T-helper 2 cell treated with Interferon-gamma antibody and Interleukin-4, amounts not matched to agents 5 μg/mL and 100 μg/mL, for 36 hours (primary cell): ENCODE results near the gene TFAP2C.
A peak's percentile ranks its signal among the peaks of the same experiment; 100 is the strongest.

Experiments used
- DNase-seq: peaks from one replicate; pipeline ENCODE4 v3.0.0; 2021; ENCODE audit warnings: low spot score
- H3K27ac Mint-ChIP-seq: one replicate; pipeline ENCODE4 v1.8.0; 2021; ENCODE audit warnings: mild to moderate bottlenecking, mixed read lengths
- H3K27me3 Mint-ChIP-seq: one replicate; pipeline ENCODE4 v1.8.0; 2021; ENCODE audit warnings: low read depth, mixed read lengths
- H3K36me3 Mint-ChIP-seq: one replicate; pipeline ENCODE4 v1.8.0; 2021; ENCODE audit warnings: low read depth, mixed read lengths
- H3K4me1 Mint-ChIP-seq: one replicate; pipeline ENCODE4 v1.8.0; 2021; ENCODE audit warnings: low read depth, mixed read lengths
- H3K4me3 Mint-ChIP-seq: one replicate; pipeline ENCODE4 v1.8.0; 2022; ENCODE audit warnings: mild to moderate bottlenecking, moderate library complexity, mixed read lengths
- H3K9me3 Mint-ChIP-seq: one replicate; pipeline ENCODE4 v1.8.0; 2021; ENCODE audit warnings: mixed read lengths

The TFAP2C gene

GRCh38 chr20:56626367-56627121 is 2.6 kb upstream of the TFAP2C start:
- Mint-ChIP-seq H3K4me3 (no peak overlapping the region), H3K9me3 (no peaks in the 10 kb centered on the region), H3K27ac (no peak overlapping the region), H3K4me1 (peaks cover 7% of the 10 kb centered on the region), H3K36me3 (no peaks in the 10 kb centered on the region), H3K27me3 (peaks cover 67% of the 10 kb centered on the region)
- no peak for DNase-seq

DNA sequence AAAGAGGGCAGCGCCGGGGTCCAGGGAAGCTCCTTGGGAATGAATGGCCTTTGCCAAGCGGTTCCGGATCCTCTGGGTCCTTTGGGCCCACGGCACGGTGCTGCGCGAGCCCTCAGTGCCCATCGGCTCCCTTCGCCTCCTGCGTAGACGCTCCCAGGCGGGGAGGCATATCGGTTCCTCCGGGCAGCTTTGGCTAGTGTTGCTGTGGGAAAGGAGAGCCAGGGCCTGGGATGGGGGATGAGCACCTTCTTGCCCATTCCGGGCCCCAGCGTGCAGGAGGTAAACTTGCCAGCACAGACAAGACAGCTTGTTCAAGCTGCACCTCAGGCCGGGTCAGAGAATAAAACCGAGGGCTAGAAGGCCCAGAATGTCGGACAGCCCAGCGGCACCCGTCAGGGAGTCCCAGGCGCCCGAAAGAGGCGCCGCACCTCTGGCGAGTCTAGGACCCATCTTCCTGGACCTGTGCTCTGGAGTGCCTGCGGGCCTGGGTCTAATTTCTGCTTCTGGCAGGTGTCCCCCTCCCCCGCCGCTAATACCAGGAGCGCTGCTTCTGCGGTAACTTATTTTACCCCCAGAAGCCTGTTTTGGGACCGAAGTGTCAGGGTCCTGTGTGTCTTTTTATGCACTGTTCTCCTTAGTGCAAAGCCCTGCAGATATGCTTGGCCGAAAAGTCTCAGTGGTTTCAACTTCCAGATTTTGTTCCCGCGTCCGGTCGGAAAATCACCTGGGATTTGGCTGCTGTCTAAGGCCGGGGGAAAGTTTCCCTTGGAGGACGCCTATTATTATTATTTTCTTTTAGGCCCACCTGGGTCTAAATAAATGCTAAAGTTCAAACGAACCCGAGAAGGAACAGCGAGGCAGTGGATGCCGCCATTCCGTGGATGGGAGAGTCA is 1.7 kb upstream of the TFAP2C start:
- peak overlapping the region; percentile 29 for H3K4me3 Mint-ChIP-seq
- no peaks in the 10 kb centered on the region for H3K9me3 Mint-ChIP-seq
- H3K4me1 Mint-ChIP-seq = peaks cover 7% of the 10 kb centered on the region
- H3K36me3 Mint-ChIP-seq = no peaks in the 10 kb centered on the region
- no peak overlapping the region for H3K27ac Mint-ChIP-seq
- peaks cover 71% of the 10 kb centered on the region for H3K27me3 Mint-ChIP-seq
- no peak for DNase-seq

GRCh38 chr20:56628015-56628872 is 862 bp upstream of the TFAP2C start:
- Mint-ChIP-seq H3K9me3 (no peaks in the 10 kb centered on the region), H3K4me1 (peaks cover 7% of the 10 kb centered on the region), H3K36me3 (no peaks in the 10 kb centered on the region), H3K4me3 (peak overlapping the region; percentile 29), H3K27ac (no peak overlapping the region), H3K27me3 (peaks cover 75% of the 10 kb centered on the region)
- DNase-seq = peak; percentile 5

DNA sequence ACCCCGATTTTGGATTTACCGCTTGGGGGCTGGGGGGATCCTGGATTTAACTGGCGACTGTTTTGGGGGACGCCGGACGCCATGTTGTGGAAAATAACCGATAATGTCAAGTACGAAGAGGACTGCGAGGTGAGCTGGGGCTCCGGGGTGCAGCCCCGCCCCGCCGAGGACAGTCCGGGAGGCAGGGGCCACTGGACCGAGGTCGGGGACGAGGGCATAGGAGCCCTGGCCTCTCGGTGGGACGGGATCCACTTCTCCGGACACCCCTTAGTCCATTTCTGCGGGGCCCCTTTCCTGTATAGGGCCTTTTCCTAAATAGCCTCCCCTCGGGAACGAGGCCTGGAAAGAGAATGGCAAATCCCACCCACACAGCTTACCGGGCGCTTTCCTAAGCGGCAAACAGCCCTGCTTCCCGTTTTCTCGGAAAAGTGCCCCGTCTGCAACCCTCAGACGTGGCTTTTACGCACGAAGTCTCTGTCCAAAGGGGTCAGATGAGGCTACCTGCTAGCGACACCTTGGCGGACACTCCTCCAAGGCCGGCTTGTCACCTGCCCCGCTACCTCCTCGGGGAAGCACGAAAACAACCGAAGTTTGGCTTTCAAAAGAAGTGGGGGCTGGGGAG is 469 bp downstream of the TFAP2C start:
- Mint-ChIP-seq H3K4me3 (no peak overlapping the region), H3K27ac (no peak overlapping the region), H3K36me3 (no peaks in the 10 kb centered on the region), H3K27me3 (peaks cover 82% of the 10 kb centered on the region), H3K4me1 (peaks cover 7% of the 10 kb centered on the region), H3K9me3 (no peaks in the 10 kb centered on the region)
- no peak for DNase-seq

- H3K4me3 Mint-ChIP-seq = no peak overlapping the region
- H3K27ac Mint-ChIP-seq = no peak overlapping the region
- peaks cover 7% of the 10 kb centered on the region for H3K4me1 Mint-ChIP-seq
- H3K27me3 Mint-ChIP-seq = peaks cover 81% of the 10 kb centered on the region
- DNase-seq = no peak
- no peaks in the 10 kb centered on the region for H3K9me3 Mint-ChIP-seq
- no peaks in the 10 kb centered on the region for H3K36me3 Mint-ChIP-seq
Observed at GRCh38 chr20:56630086-56630493, 984 bp downstream of the TFAP2C start.

- no peaks in the 10 kb centered on the region for H3K9me3 Mint-ChIP-seq
- H3K4me1 Mint-ChIP-seq = peaks cover 7% of the 10 kb centered on the region
- H3K27ac Mint-ChIP-seq = no peak overlapping the region
- no peak overlapping the region for H3K4me3 Mint-ChIP-seq
- H3K27me3 Mint-ChIP-seq = peaks cover 80% of the 10 kb centered on the region
- no peaks in the 10 kb centered on the region for H3K36me3 Mint-ChIP-seq
- no peak for DNase-seq
Observed at GRCh38 chr20:56630506-56631317, 1.6 kb downstream of the TFAP2C start.

- DNase-seq = no peak
- Mint-ChIP-seq H3K27ac (no peak overlapping the region), H3K4me1 (peaks cover 7% of the 10 kb centered on the region), H3K27me3 (peaks cover 77% of the 10 kb centered on the region), H3K9me3 (no peaks in the 10 kb centered on the region), H3K36me3 (no peaks in the 10 kb centered on the region), H3K4me3 (no peak overlapping the region)
Observed at GRCh38 chr20:56631318-56631989, 2.3 kb downstream of the TFAP2C start.

- no peaks in the 10 kb centered on the region for H3K9me3 Mint-ChIP-seq
- H3K27me3 Mint-ChIP-seq = peaks cover 72% of the 10 kb centered on the region
- no peak overlapping the region for H3K4me3 Mint-ChIP-seq
- H3K36me3 Mint-ChIP-seq = no peaks in the 10 kb centered on the region
- H3K4me1 Mint-ChIP-seq = peaks cover 7% of the 10 kb centered on the region
- DNase-seq = no peak
- H3K27ac Mint-ChIP-seq = no peak overlapping the region
Observed at GRCh38 chr20:56631990-56632327, 2.9 kb downstream of the TFAP2C start.

GRCh38 chr20:56634307-56634706 is 5.2 kb downstream of the TFAP2C start:
- no peak for DNase-seq
- Mint-ChIP-seq H3K27me3 (peaks cover 56% of the 10 kb centered on the region), H3K27ac (no peak overlapping the region), H3K4me1 (no peaks in the 10 kb centered on the region), H3K4me3 (no peak overlapping the region), H3K36me3 (no peaks in the 10 kb centered on the region), H3K9me3 (no peaks in the 10 kb centered on the region)

DNA sequence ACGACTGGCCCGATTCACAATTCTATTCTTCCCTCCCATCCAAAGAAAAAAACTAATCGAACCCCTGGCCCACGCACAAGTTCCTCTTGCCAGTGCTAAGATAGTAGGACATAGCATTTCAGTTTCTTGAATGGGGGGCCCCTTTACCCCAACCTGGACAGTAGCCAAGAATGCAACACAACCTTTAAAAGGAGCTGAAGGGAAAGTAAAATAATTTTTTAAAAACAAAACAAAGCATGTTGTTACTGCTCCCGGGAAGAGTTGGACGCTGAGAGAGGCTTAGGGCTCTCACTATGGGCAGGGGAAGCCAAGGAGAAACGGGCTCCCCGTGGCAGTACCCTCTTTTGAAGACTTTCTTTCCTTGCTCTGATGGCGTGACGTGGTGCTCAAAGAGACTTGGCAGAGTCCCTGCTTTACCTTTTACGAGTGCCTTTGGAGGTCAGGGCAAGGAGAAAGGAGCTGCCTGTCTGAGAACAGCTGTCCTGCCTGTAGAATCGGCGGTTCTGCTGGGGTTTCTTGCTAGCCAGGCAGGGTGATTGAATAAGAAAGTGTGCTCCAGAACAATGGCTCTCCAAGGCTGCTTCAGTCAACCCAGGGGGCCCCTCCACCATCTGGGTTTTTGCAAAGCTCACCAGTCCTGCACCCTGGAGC is 5.8 kb downstream of the TFAP2C start:
- H3K27me3 Mint-ChIP-seq = peaks cover 52% of the 10 kb centered on the region
- H3K4me3 Mint-ChIP-seq = no peak overlapping the region
- no peaks in the 10 kb centered on the region for H3K4me1 Mint-ChIP-seq
- H3K36me3 Mint-ChIP-seq = no peaks in the 10 kb centered on the region
- H3K9me3 Mint-ChIP-seq = no peaks in the 10 kb centered on the region
- no peak for DNase-seq
- no peak overlapping the region for H3K27ac Mint-ChIP-seq

- Mint-ChIP-seq H3K4me1 (no peaks in the 10 kb centered on the region), H3K27me3 (peaks cover 44% of the 10 kb centered on the region)
Observed at GRCh38 chr20:56636716-56637115, 7.6 kb downstream of the TFAP2C start.

GRCh38 chr20:56637576-56637975 is 8.5 kb downstream of the TFAP2C start:
- Mint-ChIP-seq H3K9me3 (no peaks in the 10 kb centered on the region), H3K27ac (no peak overlapping the region), H3K4me3 (no peak overlapping the region), H3K27me3 (peaks cover 35% of the 10 kb centered on the region), H3K4me1 (no peaks in the 10 kb centered on the region), H3K36me3 (no peaks in the 10 kb centered on the region)
- DNase-seq = no peak

More at GRCh38 chr20:56636716-56637115, 7.6 kb downstream of the TFAP2C start:
- H3K4me3 Mint-ChIP-seq = no peak overlapping the region
- no peaks in the 10 kb centered on the region for H3K9me3 Mint-ChIP-seq
- no peak overlapping the region for H3K27ac Mint-ChIP-seq
- no peak for DNase-seq
- H3K36me3 Mint-ChIP-seq = no peaks in the 10 kb centered on the region
